Ishikawa (cell line): ENCODE data around the gene ORMDL2.

ENCODE experiments used
- CEBPB ChIP-seq: IDR thresholded peaks from 2 replicates; pipeline ENCODE4 v1.6.1; 2012
- CREB1 ChIP-seq: IDR thresholded peaks from 2 replicates; pipeline ENCODE4 v1.6.1; 2012; ENCODE audit warnings: low read depth
- EGR1 ChIP-seq: IDR thresholded peaks from 2 replicates; pipeline ENCODE4 v1.6.1; 2012
- EP300 ChIP-seq: IDR thresholded peaks from 2 replicates; pipeline ENCODE4 v1.6.1; 2012; ENCODE audit warnings: borderline replicate concordance
- FOXM1 ChIP-seq: IDR thresholded peaks from 2 replicates; pipeline ENCODE4 v1.6.1; 2012; ENCODE audit warnings: low read depth, borderline replicate concordance
- NFIC ChIP-seq: IDR thresholded peaks from 2 replicates; pipeline ENCODE4 v1.6.1; 2012
- RAD21 ChIP-seq: IDR thresholded peaks from 2 replicates; pipeline ENCODE4 v1.6.1; 2012; ENCODE audit warnings: low read depth
- REST ChIP-seq: IDR thresholded peaks from 2 replicates; pipeline ENCODE4 v1.6.1; 2012; ENCODE audit warnings: low read depth, mild to moderate bottlenecking
- TAF1 ChIP-seq: IDR thresholded peaks from 2 replicates; pipeline ENCODE4 v1.6.1; 2012; ENCODE audit warnings: low read depth, mild to moderate bottlenecking
- TCF12 ChIP-seq: IDR thresholded peaks from 2 replicates; pipeline ENCODE4 v1.6.1; 2012; ENCODE audit warnings: low read depth
- TEAD4 ChIP-seq: IDR thresholded peaks from 2 replicates; pipeline ENCODE4 v1.6.1; 2012
- USF1 ChIP-seq: IDR thresholded peaks from 2 replicates; pipeline ENCODE4 v1.6.1; 2012
- YY1 ChIP-seq: IDR thresholded peaks from 2 replicates; pipeline ENCODE4 v1.6.1; 2012; ENCODE audit warnings: low read depth
- ZBTB7A ChIP-seq: IDR thresholded peaks from 2 replicates; pipeline ENCODE4 v1.6.1; 2012; ENCODE audit warnings: low read depth
- TF ChIP-seq, protein P1 (sequence below): IDR thresholded peaks from 2 replicates; pipeline ENCODE4 v1.6.1; 2012

Gene ORMDL2

GRCh38 chr12:55840581-55841351, 22.9 kb downstream of the ORMDL2 start:
- TF ChIP-seq NFIC (no peak), USF1 (no peak), FOXM1 (no peak), RAD21 (no peak)

DNA sequence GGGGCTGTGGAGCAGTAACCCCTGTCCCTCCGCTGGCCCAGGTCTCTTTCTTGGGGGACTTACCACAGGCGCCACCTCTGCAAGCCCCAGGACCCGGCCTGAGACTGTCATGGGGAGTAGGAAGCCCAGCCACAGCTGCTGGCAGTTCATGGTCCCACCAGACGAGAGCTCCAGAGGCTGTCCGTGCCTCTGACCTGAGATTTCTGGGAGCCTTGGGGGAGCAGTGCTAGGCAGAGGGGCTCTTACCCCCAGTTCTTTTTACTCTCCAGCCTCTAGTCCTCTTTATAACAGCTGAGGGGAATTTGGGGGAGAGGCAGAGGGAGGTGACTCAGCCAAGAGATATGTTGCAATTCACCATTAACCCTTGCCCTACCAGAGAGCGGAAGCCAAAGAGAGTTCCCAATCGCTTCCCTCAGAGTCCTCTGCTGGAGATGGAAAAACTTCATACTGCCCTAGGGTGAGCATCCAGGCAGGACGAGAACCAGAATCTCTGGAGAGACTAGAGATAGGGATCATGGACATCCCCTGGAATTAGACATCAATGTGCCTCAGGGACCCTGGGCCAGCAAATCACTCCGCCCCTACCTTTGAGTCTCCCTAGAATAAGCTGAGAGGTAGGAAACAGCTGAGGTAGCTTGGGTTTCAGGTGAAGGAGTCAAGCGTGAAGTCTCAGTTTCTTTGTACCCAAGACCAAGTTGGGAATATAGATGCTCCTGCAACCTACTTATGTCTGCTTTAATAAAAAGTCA, 25.0 kb downstream of the ORMDL2 start, which contains the start of gene MMP19:
Gene MMP19 (minus strand): TSS at position 256 of the 749 bp plus-strand sequence. CDS start 106 bp downstream, at position 150.
- TF ChIP-seq ZBTB7A (no peak), CEBPB (peak; percentile 94), RAD21 (no peak), TEAD4 (peak; percentile 43; the same call in 1 of the 2 replicates)

GRCh38 chr12:55843431-55843830, 25.6 kb downstream of the ORMDL2 start:
- TF ChIP-seq TCF12 (no peak), YY1 (no peak), USF1 (no peak), TEAD4 (no peak), FOXM1 (no peak), RAD21 (no peak), ZBTB7A (no peak), EP300 (no peak), NFIC (no peak), REST (no peak), TAF1 (no peak), CREB1 (no peak), CEBPB (no peak)
- TF ChIP-seq, protein P1, sequence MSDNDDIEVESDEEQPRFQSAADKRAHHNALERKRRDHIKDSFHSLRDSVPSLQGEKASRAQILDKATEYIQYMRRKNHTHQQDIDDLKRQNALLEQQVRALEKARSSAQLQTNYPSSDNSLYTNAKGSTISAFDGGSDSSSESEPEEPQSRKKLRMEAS = no peak

DNA sequence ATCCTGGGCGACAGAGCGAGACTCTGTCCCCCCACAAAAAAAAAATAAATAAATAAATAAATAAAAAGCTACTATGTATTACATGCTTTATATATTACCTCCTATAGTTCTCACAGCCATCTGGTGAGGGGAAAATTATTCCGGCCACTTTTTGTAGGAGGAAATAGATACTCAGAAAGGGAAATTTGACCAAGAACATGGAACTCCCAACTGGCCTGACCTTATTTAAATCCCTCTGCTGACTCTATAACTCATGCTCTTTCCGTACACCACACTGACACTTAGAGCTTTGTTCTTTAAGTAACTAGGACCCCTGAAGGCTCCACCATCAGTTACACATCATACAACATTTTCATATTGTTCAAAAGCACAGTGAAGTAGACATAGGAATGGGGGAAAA, 27.1 kb downstream of the ORMDL2 start:
- TF ChIP-seq FOXM1 (no peak), TCF12 (no peak), EP300 (no peak), TEAD4 (no peak), CREB1 (no peak), CEBPB (no peak), EGR1 (no peak), RAD21 (no peak), REST (no peak), YY1 (no peak), NFIC (no peak), USF1 (no peak), ZBTB7A (no peak), TAF1 (no peak)
- TF ChIP-seq, protein P1 = no peak

DNA sequence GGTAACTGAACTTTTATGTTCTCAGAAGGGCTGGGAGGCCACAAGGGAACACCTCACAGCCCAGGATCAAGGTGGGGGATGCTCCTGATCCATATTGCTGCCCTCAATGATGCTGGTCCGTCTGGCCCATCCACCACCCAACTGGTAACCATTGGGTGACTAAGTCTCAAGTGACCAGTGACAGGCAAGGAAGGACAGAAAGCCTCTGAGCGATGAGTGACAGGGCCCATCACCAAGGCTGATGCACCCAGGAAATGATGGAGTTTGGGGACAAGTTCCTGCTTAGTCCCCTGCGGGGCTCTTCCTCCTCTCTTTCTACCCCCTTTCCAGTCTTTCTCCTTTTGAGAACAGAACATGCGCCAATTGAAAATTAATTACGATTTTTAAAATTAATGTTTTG, 27.5 kb downstream of the ORMDL2 start:
- TF ChIP-seq EP300 = no peak
- no peak for TF ChIP-seq NFIC
- TF ChIP-seq, protein P1 = no peak
- TF ChIP-seq TEAD4 = no peak
- no peak for TF ChIP-seq ZBTB7A
- no peak for TF ChIP-seq TAF1
- TF ChIP-seq USF1 = no peak
- TF ChIP-seq REST = no peak
- no peak for TF ChIP-seq TCF12
- TF ChIP-seq YY1 = no peak
- no peak for TF ChIP-seq FOXM1
- no peak for TF ChIP-seq EGR1
- no peak for TF ChIP-seq CEBPB
- no peak for TF ChIP-seq CREB1
- TF ChIP-seq RAD21 = no peak
